NCI-H2029 treated with DMSO at 0.1 percent for 48 hours (cell line): ENCODE data around the gene LSAMP.

Source experiments
- DNase-seq: peaks from one replicate; lab custom pipeline; 2025; lab: John Stamatoyannopoulos, UW

The LSAMP gene

DNA sequence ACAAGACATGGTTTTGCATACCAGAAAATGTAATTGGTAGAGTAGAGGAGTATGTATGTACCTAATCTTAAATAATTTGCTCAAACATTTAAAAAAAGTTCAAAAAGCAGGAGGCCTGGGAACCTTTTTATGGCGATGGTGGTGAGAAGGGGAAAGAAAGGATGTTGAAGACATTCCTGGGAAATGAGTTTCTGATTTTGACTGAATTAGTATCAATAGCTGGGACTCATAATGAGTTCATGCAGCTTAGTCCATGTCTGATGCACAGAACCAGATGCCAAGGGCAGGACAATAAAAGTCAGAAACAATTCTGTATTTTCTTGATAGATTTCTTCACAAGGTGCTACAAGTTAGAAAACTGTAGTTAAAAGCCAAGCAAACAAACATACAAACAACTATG is 426.6 kb downstream of the LSAMP start:
- DNase-seq = no peak

DNA sequence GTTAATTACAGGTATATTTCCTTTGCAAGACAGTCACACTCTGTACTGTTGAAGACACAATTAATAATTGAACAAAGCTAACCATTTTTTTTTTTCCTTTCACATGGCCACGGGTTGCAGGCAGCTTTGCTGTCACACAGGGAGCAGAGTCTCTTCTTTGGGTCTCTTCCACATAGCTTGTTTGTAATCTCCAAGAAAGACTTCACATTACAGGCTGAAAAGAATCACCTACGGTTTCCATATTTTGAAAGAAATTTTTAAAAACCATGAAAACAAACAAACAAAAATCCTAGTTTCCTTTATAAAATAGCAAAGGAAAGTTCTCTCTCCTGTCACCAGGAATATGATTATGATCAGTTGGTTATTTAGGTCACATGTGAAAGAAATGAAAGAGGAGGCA is 429.4 kb downstream of the LSAMP start:
- no peak for DNase-seq

DNA sequence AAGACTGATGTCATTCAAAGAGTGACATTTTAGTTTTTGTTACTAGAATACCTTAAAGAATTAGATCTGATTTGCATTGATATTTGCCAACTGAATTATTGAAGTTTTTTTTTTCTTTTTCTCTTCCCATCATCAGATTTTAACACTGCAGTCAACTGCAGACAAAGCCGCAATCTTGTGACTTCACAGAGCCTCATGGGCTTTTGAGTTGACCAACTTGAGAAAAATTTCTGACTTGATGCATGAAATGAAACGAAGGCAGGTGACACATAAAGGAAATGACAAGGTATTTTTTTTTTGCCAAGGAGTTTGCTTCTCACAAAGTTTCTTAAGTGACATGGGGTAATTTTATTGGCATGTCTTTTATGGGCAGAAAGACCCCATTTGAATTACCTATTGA is 438.3 kb downstream of the LSAMP start:
- no peak for DNase-seq

DNA sequence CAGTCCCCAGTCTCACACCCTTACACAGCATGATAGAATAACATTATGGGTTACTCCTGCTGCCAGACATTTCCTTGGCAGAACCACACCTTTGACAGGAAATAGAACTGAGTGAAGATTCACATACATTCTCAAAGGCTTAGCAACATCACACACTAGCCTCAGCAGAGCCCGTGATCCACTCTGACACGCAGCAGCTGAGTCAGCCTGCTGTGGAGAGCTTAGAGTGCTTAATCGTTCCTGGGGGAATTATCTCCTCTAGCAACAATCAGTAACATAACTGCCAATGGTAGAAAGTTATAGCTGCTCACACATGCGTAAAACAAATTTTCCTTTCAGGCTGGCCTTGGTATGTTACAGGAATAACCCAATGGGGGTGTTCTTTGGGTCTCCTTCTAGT is 439.9 kb downstream of the LSAMP start:
- no peak for DNase-seq

DNA sequence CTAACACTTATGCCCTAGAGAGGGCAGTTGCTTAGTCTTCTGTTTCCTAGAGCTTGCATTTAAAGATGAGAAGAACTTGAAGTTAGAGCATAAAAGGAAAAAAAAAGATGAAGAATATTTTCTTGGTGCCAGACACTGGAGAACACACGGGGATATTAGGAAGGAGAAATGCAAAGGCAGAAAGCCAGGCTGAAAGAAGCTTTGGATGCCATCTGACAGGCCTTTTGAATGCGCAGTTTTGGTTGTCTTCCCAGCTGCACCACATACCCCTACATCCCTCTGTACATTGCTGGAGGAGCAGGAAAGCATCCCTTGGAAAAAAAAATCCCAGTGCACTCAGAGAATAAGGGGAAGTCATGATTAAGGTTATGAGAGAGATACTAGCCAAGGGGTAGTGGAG is 443.1 kb downstream of the LSAMP start:
- DNase-seq = no peak

DNA sequence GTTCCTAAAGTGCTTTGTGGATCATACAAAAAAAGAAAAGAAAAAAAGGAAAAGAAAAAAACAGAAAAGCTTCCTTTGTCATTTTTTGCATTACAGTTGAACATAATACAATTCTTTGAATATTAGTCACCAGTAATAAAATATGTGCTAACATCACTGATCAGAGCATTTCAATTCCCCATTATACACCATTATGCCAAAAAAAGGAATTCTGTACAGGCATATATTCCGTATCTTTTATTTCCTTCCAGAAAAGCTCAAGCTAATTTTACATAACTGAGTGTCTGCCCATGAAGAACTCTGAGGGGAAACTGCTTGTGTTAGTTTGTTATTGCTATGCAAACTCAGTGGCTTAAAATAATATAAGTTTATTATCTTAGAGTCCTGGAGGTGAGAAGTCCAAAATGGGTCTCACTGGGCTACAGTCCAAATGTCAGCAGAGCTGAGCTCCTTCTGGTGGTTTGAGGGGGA is 444.1 kb downstream of the LSAMP start:
- DNase-seq = no peak

DNA sequence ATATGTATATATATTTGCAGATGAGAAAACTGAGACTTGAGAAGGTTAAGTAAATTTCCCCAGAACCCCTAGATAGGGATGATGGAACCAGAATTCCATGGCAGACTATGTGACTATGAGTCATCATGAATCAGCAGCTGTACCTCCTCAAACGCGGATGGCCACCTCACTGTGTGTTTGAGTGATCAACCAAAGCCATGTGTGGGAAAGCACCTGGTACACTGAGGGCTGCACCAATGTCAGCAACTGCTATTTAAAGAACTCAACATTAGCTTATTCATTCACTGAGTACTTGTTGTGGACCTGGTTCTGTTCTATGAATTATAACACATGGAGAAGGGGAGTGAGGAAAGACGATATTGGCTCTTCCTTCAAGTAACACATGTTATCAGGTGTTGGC is 445.0 kb downstream of the LSAMP start:
- no peak for DNase-seq

DNA sequence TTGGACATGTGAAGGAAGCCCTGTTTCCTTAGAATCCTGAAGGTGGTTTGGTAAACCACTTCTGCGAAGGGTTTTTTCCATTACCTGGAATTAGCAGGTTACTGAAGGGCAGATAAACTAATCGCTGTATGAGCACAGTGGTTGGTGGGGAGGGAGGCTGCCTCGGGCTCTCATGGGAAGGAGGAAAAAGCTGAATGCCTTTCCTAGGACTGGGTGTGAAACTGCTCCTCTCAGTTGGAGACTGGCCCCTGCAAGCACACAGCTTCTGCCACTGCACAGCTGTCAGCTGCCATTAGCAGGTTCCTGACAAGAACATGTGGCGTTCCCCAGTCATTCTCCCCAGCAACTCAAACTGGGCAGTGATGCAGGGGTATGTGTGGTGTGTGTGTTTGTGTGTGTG is 445.7 kb downstream of the LSAMP start:
- no peak for DNase-seq

DNA sequence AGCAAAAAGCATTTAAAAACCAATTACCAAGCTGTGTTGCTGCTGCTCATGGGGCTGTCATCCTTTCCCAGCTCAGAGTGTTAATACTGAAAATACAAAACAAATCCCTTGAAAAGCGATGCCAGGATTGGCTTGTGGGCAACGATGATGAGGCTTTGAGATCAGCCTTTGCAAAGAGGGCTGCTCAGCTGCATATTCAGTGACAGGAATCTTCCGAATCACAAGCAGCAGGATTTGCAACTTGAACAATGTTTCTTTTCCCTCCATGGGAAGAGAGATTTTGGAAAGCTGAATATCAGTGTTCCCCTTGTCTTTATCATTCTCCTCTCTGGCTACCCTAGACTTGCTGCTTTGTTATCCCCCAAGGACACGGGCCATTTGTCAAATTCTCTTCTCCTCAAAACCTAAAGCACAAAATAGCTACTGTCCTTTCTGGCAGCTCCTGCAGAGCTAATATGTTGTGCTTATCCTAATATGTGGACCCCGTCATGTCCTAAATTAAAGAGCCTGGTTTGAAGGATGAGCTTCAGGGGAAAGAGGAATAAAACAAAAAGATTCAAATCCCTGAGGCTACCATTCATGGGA is 446.2 kb downstream of the LSAMP start:
- DNase-seq = no peak

DNA sequence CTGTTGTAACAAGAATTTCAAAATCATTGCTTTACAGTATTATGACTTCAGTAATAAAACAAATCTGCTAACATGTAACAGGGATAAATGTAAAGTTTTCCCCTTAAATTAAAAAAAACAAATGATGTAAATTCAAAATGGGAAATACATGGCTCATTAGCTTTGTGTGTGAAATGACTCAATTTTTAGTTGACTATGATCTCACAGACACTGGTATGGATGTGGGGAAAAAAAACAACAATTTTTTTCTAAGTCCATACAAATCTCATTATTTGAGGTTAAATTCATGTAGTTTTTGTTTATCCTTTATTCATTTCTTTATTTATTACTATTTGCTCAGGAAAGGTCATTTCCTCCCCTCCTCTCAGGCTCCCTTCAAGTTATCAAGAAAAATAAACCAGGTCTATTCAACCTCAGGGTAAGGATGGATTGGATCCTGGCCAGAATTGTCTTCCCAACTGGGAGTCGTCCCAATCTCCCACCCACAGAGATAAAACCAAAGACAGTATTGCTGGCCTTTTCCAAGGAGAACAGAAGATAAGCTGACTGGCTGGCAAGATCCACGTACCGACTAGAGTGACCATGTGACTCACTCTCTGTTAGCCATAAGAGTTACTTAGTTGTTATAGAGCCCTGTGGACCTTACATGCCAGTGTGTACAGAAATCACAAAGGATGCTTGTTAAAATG is 448.7 kb downstream of the LSAMP start:
- no peak for DNase-seq

DNA sequence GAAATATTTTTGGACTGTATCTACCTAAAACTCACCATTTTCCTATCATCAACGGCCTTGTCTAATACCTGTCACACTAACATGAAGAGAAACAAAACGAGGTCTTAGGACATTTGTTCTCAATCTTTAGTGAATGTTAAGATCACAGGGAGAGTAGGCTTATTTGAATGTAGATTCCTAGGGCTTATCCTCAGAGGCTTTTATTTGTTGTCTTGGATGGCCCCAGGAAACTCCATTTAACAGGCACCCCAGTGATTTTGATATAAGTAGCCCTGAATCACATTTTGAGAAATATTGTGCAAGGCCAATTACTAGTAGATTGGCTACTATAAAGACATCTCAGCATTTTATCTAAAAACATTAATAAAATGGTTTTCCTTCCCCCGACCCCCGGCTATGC is 454.6 kb downstream of the LSAMP start:
- DNase-seq = no peak

DNA sequence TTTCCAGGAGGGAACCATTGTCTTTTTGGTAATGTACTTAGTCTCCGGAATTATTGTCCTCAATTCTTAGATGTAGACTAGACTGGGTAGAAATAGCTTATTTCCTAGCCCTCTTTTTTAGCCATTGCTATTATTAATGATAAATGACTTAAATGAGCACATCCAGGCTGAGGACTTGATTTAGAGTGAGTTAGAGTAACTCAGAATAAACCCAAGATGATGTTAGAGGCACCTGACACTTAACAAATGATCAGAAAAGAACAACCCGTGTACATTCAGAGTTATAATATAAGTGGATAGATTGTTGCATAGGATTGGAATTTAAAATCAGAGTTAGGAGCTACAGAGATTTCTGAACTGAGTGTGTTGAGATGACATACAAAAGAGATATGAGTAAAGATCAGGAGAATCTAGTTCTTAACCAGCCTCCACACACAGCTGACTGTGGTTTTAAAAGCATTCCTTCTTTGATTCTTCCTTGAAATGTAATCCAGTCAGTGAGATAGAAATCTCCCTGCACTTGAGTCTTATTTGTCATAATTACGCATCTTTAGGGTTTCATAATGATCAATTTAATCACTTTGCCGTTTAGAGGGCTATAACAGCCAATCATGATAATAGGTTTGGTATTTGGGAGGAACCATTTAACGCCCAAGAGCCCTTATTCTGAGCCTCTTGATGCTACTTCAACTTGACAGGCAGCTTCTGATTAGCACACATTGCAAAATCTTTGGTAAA is 455.4 kb downstream of the LSAMP start:
- DNase-seq = no peak

DNA sequence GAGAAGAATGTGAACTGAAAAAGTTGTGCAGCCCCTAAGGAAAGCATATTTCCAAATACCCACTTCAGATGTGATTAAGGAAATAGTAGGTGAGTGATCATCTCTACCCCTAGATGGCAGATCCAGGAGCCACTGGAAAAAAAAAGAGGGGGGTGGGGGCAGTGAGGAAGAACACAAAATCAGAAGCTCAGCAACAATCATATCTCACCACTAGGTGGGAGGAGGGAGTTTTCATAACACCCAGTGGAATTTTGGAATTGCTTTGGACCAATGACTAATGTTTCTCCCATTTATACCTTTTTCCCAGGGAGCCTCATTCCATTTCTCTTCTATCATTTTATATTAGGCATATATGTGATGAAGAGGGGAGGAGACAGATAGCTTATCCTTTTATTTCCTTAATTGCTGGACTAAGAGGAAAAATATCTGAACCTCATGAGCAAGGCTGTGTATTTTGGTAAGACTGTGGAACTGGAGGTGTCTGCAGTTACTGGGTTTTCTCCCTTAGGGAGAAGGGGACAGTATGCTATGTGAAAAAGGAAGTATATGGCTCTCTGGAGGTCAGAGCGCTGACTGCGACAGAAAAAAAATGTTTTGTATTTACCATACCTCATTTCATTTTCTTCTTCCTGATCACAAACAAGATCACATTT is 458.6 kb downstream of the LSAMP start:
- DNase-seq = no peak

DNA sequence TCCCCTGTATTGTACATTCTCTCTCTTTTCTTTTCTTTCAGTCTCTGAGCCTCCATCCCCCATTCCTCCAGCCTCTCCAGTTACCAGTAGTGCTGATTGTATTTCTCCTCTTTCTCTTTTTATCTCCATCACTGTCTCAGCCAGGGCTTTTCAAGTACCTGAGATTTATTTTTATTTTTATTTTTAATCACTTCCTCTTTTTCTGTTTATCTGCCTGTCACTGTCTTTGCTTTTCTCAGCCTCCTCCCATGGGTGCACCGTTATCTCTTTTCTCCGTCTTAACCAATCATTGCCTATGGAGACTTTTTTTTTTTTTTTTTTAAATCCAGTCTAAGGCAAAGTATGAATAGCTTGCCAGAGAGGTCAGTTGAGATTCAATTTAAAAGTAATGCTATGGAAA is 462.7 kb downstream of the LSAMP start:
- no peak for DNase-seq

DNA sequence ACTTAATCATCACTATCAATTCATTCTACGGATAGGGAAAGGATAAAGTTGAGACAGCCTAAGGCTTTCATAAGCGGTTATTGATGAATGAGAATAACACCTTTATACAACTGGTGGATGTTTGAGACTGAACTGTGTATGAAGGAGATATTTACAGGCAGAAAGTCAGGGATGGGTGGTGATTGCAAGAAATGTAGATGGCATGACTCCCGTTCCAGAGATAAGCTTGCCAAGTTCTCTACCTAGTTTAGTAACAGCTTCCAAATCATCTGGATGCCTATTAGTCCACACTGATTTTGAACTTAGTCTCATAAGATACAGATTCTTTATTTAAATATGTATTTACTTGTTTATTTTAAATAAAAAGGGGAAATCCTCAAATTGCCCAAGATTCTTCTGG is 463.2 kb downstream of the LSAMP start:
- DNase-seq = no peak

DNA sequence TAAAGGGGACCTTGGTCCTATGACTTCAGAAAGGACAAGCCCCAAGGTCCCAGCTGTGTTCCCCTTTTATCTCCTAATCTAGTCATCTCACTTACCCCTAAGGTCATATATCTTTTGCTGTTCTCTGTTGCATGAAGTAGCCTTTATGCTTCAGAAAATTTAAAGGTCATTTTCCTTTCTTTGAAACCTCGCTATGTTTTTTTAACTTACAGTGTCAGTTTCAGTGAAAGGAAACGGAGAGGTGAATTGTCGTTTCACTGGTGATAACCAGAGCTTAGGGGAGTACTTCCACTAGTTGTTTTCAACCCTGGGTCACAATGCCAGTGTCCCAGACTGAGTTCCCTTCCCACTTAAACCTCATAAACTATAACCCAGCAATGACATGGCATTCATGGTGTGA is 464.6 kb downstream of the LSAMP start:
- DNase-seq = no peak

DNA sequence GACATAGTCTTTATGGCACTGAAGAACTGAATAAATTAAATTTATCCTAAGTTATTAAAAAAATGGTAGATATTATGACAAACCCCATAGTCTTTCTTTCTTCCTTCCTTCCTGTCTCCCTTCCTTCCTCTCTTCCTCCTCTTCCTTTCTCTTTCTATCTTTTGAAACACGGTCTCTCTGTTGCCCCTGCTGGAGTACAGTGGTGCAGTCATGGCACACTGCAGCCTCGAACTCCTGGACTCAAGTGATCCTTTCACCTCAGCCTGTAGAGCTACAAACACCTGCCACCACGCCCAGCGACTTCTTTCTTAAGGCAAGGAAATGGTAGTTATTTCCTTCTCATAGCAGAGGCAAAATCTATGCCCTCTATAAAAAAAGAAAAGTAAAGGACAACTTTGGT is 467.4 kb downstream of the LSAMP start:
- DNase-seq = no peak

DNA sequence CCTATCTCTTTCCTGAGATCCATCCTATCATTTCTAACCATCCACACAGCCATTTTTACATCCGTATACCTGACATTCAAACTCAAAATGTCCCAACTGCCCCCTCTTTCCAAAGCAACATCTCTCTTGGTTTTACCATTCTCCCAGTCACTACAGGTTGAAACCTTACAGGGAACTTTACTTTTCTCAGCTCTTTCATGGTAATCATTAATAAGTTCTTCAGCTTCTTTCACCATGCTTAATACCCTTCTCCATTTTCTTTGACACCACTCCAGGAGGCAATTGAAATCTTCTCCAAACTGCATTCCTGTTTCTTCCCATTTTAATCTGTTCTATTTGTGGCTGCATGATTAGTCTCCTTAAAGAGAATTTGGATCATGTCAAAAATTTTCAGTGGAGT is 469.5 kb downstream of the LSAMP start:
- DNase-seq = no peak

DNA sequence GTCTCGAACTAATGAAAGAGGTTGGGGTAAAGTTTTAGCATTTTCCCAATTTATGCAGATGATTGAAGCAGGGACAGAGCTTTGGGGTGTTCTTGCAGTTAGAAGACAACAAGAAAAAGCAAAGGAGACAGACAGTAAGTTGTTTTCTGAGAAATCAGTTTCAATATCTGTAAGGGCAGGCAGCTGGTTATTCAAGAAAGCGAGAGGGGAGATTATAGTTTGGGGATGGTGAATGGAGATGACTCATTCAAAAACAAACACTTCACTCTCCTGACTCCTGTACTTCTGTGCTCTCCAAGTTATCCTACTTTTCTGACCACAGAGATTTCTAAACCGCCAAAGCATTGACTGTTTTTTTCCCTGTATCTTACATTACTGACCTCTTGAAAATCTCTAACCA is 469.9 kb downstream of the LSAMP start:
- DNase-seq = no peak

DNA sequence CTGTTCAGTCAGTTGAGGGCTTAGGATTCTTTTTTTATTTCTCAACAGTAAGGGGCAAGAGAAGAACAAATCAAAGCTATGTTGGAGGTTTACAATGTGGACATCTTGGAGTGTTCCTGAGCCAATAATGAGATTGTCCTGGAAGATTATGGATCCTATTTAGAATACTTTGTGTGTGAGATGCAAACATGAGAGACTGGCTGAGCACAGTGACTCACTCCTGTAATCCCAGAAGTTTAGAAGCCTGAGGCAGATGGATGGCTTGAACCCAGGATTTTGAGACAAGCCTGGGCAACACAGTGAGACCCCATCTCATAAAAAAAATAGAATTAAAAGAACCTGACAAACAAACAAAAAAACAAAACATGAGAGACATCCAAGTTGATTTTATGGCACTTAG is 470.3 kb downstream of the LSAMP start:
- no peak for DNase-seq

DNA sequence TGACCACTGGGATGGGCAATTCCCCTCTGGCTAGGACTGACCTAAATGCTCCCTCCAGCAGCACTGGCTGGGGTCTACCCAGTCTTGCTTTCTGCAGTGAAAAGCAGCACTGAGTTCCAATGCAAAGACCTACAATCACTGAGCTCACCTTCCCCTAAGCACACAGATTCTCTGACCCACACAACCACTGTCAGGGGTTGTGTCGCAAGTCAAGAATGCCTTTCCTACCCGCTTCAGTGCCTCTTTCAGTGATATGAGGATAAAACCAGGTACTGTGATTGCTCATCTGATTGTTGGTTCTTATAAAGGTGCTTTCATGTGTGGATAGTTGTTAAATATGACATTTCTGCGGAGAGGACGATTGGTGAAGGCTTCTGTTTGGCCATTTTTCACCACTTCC is 476.4 kb downstream of the LSAMP start:
- DNase-seq = no peak

DNA sequence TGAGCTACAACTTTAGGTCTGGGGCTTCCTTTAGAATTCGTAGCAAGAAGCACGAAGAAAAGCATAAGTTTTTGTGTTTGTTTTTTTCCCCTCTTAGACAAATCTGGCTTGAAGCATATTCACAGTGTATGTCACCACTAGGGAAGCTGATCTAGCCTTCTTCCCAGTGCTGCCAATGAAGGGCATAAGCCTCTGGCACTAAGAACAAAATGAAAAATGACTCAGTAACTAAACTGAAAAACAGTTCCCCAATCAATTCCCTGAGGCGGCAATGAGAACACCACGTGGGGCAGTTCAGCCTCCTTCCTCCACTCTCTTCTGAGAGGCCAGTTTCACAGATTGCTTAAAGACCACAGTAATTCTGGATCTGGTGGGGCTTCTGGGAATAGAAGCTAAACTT is 483.9 kb downstream of the LSAMP start:
- no peak for DNase-seq

DNA sequence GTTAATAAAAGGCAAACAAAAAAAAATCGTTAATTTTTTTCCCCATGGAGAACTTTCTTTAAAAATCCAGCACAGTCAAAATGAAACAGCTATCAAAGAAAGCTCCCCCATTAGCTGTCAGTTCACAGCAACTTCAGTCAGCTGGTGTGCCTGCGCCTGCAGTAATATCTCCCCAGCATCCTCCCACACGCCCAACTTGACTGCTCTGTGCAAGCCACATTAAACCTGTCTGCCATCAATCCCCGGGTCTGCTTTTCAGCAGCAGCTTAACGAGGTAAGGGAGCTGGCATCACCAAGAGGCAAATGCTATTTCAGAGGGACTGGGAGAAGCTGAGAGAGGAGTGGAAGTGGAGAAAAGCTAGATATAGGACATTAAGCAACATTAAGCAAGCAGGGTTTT is 484.5 kb downstream of the LSAMP start:
- DNase-seq = no peak
